WTC11 (cell line): Measurements from ENCODE around the gene PHOX2B. TPM values are rescaled to one million over a fixed set of nuclear protein-coding genes. Genes with fewer than 3 reads are reported as not detected.

Experiments
- ATAC-seq: fragments of 200-7000 bp; cut with Tn5 transposase; 2 replicates; pipeline ENCODE4 v1.10.0; 2021; ENCODE audit warnings: mild to moderate bottlenecking, moderate library complexity
- CTCF ChIA-PET: fragments of 300-600 bp; sonication (Branson Sonifier 250); formaldehyde crosslinking; loops from one replicate; lab custom pipeline; 2021; ENCODE audit warnings: antibody characterized with exemption; lab: Charles Lee
- POLR2A ChIA-PET: fragments of 350-600 bp; sonication (Branson Sonifier 250); formaldehyde crosslinking; loops from one replicate; lab custom pipeline; 2021; ENCODE audit warnings: antibody characterized with exemption; lab: Charles Lee
- DNase-seq: peaks from one replicate; pipeline ENCODE4 v3.0.0; 2021; ENCODE audit warnings: low spot score
- H3K27ac Mint-ChIP-seq: 2 replicates; pipeline ENCODE4 v1.8.0; 2021; ENCODE audit warnings: mixed read lengths
- H3K27me3 Mint-ChIP-seq: 2 replicates; pipeline ENCODE4 v1.8.0; 2021; ENCODE audit warnings: low read depth, mild to moderate bottlenecking, moderate library complexity, mixed read lengths
- H3K36me3 Mint-ChIP-seq: 2 replicates; pipeline ENCODE4 v1.8.0; 2021; ENCODE audit warnings: mixed read lengths
- H3K4me1 Mint-ChIP-seq: 2 replicates; pipeline ENCODE4 v1.8.0; 2022; ENCODE audit warnings: mixed read lengths
- H3K4me3 Mint-ChIP-seq: 2 replicates; pipeline ENCODE4 v1.8.0; 2021; ENCODE audit warnings: mild to moderate bottlenecking, moderate library complexity, mixed read lengths
- H3K9me3 Mint-ChIP-seq: 2 replicates; pipeline ENCODE4 v1.8.0; 2021; ENCODE audit warnings: mixed read lengths
- CREM ChIP-seq: sonication (generic); formaldehyde crosslinking; IDR thresholded peaks from 2 replicates; pipeline ENCODE4 v1.8.1; 2022; ENCODE audit warnings: mild to moderate bottlenecking, missing genetic modification reagents, moderate library complexity
- ERG ChIP-seq: fragments of 250-450 bp; sonication (Bioruptor Pico); IDR thresholded peaks from 2 replicates; pipeline ENCODE4 v1.8.0; 2021; ENCODE audit warnings: mild to moderate bottlenecking
- FOXK1 ChIP-seq: sonication (generic); formaldehyde crosslinking; IDR thresholded peaks from 2 replicates; pipeline ENCODE4 v1.8.0; 2022; ENCODE audit warnings: mild to moderate bottlenecking, moderate library complexity, missing genetic modification reagents
- FOXP4 ChIP-seq: sonication (generic); formaldehyde crosslinking; IDR thresholded peaks from 2 replicates; pipeline ENCODE4 v1.8.0; 2022; ENCODE audit warnings: mild to moderate bottlenecking, missing genetic modification reagents
- HMGXB4 ChIP-seq: sonication (generic); formaldehyde crosslinking; IDR thresholded peaks from 2 replicates; pipeline ENCODE4 v1.8.1; 2023; ENCODE audit warnings: mild to moderate bottlenecking, moderate library complexity, missing genetic modification reagents
- IRF1 ChIP-seq: sonication (generic); formaldehyde crosslinking; IDR thresholded peaks from 2 replicates; pipeline ENCODE4 v1.8.0; 2023; ENCODE audit warnings: missing genetic modification reagents
- IRF2 ChIP-seq: sonication (generic); formaldehyde crosslinking; IDR thresholded peaks from 2 replicates; pipeline ENCODE4 v1.8.0; 2022; ENCODE audit warnings: low read depth, missing genetic modification reagents, borderline replicate concordance
- NFATC4 ChIP-seq: fragments of 250-450 bp; sonication (Bioruptor Pico); IDR thresholded peaks from 2 replicates; pipeline ENCODE4 v1.9.0; 2021; ENCODE audit warnings: mild to moderate bottlenecking
- NFE2L1 ChIP-seq: sonication (generic); formaldehyde crosslinking; IDR thresholded peaks from 2 replicates; pipeline ENCODE4 v1.8.1; 2023; ENCODE audit warnings: missing genetic modification reagents
- RELA ChIP-seq: sonication (generic); formaldehyde crosslinking; IDR thresholded peaks from 2 replicates; pipeline ENCODE4 v1.8.1; 2022; ENCODE audit warnings: missing genetic modification reagents, mild to moderate bottlenecking, borderline replicate concordance
- RORB ChIP-seq: fragments of 250-450 bp; sonication (Bioruptor Pico); IDR thresholded peaks from 2 replicates; pipeline ENCODE4 v1.9.0; 2021; ENCODE audit warnings: mild to moderate bottlenecking
- TP53 ChIP-seq: sonication (generic); formaldehyde crosslinking; IDR thresholded peaks from 2 replicates; pipeline ENCODE4 v1.8.1; 2023; ENCODE audit warnings: mild to moderate bottlenecking, missing genetic modification reagents
- ZNF138 ChIP-seq: sonication (generic); formaldehyde crosslinking; conservative IDR thresholded peaks from 2 replicates; pipeline ENCODE4 v1.8.1; 2022; ENCODE audit warnings: mild to moderate bottlenecking, moderate library complexity, missing genetic modification reagents
- ZNF232 ChIP-seq: sonication (generic); formaldehyde crosslinking; IDR thresholded peaks from 2 replicates; pipeline ENCODE4 v1.8.0; 2022; ENCODE audit warnings: mild to moderate bottlenecking, missing genetic modification reagents
- total RNA-seq: library from RNA; stranded (reverse); gene quantifications from 3 replicates; pipeline ENCODE4 v1.2.3, GENCODE V29; 2021
- TF ChIP-seq, protein P1 (sequence below): sonication (generic); formaldehyde crosslinking; IDR thresholded peaks from 2 replicates; pipeline ENCODE4 v1.8.0; 2022; ENCODE audit warnings: missing genetic modification reagents
- TF ChIP-seq, protein P2 (sequence below): sonication (generic); formaldehyde crosslinking; IDR thresholded peaks from 2 replicates; pipeline ENCODE4 v1.8.1; 2022; ENCODE audit warnings: mild to moderate bottlenecking, missing genetic modification reagents, moderate library complexity, borderline replicate concordance

Gene PHOX2B
- total RNA-seq, 1 experiment from 2014 or later = not detected

- no peak overlapping the region for H3K4me3 Mint-ChIP-seq
- DNase-seq (no peak), ATAC-seq (no peak)
- H3K36me3 Mint-ChIP-seq = no peaks in the 10 kb centered on the region
- POLR2A ChIA-PET = no interaction called here
- H3K9me3 Mint-ChIP-seq = peaks cover 4% of the 10 kb centered on the region
- no peak for TF ChIP-seq ZNF232 (CRISPR knock-in tag)
- no peak for TF ChIP-seq TP53 (CRISPR knock-in tag)
- TF ChIP-seq IRF2 = no peak
- no peak for TF ChIP-seq CREM (CRISPR knock-in tag)
- TF ChIP-seq HMGXB4 (CRISPR knock-in tag) = no peak
- TF ChIP-seq, all 79 proteins: peak for 0
- CTCF ChIA-PET = no interaction called here
- Mint-ChIP-seq H3K27me3 (peaks cover 5% of the 10 kb centered on the region; the same call in 1 of the 2 replicates), H3K4me1 (no peaks in the 10 kb centered on the region), H3K27ac (no peak overlapping the region)
Observed at GRCh38 chr4:41785665-41786064, 37.1 kb upstream of the PHOX2B start.

GRCh38 chr4:41784191-41784979, 35.9 kb upstream of the PHOX2B start:
- no peaks in the 10 kb centered on the region for H3K4me1 Mint-ChIP-seq

DNA sequence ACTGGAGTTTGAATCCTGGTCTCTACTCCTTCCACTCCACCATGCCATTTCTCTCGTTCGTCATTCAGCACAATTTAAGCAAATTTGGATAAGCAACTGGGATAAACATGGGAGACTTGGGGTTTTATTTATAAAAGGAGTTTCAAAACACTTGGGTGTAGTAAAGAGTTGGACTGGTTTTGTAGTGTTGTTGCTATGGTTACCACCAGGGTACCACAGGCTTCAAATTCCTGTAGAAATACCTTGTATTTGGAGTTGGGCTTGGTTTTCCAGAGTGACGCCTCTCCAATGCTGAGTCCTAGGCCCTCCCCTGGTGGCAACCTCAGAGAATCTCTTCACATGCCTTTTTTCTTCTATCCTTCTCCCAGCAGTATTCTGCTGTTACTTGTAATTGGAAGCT, 27.9 kb upstream of the PHOX2B start:
- no peaks in the 10 kb centered on the region for H3K9me3 Mint-ChIP-seq
- peaks cover 5% of the 10 kb centered on the region; the same call in 1 of the 2 replicates for H3K27me3 Mint-ChIP-seq

More at GRCh38 chr4:41784191-41784979, 35.9 kb upstream of the PHOX2B start:
- ChIA-PET CTCF (no interaction called here), POLR2A (no interaction called here)
- Mint-ChIP-seq H3K36me3 (no peaks in the 10 kb centered on the region), H3K27ac (no peak overlapping the region), H3K4me3 (no peak overlapping the region), H3K27me3 (0 out of 2 replicates have a peak, but pooled peaks cover 3% of the 10 kb centered on the region), H3K9me3 (no peaks in the 10 kb centered on the region)
- no peak for DNase-seq
- ATAC-seq = no peak
- TF ChIP-seq FOXK1 (CRISPR knock-in tag) = no peak
- no peak for TF ChIP-seq IRF1 (CRISPR knock-in tag)
- no peak for TF ChIP-seq ZNF138

GRCh38 chr4:41763729-41764128, 15.2 kb upstream of the PHOX2B start:
- DNase-seq = no peak
- TF ChIP-seq, protein P1, sequence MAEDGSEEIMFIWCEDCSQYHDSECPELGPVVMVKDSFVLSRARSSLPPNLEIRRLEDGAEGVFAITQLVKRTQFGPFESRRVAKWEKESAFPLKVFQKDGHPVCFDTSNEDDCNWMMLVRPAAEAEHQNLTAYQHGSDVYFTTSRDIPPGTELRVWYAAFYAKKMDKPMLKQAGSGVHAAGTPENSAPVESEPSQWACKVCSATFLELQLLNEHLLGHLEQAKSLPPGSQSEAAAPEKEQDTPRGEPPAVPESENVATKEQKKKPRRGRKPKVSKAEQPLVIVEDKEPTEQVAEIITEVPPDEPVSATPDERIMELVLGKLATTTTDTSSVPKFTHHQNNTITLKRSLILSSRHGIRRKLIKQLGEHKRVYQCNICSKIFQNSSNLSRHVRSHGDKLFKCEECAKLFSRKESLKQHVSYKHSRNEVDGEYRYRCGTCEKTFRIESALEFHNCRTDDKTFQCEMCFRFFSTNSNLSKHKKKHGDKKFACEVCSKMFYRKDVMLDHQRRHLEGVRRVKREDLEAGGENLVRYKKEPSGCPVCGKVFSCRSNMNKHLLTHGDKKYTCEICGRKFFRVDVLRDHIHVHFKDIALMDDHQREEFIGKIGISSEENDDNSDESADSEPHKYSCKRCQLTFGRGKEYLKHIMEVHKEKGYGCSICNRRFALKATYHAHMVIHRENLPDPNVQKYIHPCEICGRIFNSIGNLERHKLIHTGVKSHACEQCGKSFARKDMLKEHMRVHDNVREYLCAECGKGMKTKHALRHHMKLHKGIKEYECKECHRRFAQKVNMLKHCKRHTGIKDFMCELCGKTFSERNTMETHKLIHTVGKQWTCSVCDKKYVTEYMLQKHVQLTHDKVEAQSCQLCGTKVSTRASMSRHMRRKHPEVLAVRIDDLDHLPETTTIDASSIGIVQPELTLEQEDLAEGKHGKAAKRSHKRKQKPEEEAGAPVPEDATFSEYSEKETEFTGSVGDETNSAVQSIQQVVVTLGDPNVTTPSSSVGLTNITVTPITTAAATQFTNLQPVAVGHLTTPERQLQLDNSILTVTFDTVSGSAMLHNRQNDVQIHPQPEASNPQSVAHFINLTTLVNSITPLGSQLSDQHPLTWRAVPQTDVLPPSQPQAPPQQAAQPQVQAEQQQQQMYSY (CRISPR knock-in tag) = no peak
- no peak for TF ChIP-seq RELA
- TF ChIP-seq NFE2L1 (CRISPR knock-in tag) = no peak
- no peak for TF ChIP-seq ZNF232 (CRISPR knock-in tag)
- TF ChIP-seq FOXP4 (CRISPR knock-in tag) = no peak
- no peak for TF ChIP-seq RORB (CRISPR knock-in tag)
- TF ChIP-seq ERG (CRISPR knock-in tag) = no peak

More for the DNA sequence above, 27.9 kb upstream of the PHOX2B start:
- Mint-ChIP-seq H3K36me3 (no peaks in the 10 kb centered on the region), H3K4me1 (peaks cover 1% of the 10 kb centered on the region)
- TF ChIP-seq, protein P2, sequence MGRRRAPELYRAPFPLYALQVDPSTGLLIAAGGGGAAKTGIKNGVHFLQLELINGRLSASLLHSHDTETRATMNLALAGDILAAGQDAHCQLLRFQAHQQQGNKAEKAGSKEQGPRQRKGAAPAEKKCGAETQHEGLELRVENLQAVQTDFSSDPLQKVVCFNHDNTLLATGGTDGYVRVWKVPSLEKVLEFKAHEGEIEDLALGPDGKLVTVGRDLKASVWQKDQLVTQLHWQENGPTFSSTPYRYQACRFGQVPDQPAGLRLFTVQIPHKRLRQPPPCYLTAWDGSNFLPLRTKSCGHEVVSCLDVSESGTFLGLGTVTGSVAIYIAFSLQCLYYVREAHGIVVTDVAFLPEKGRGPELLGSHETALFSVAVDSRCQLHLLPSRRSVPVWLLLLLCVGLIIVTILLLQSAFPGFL (CRISPR knock-in tag) = no peak
- no peak for TF ChIP-seq NFATC4 (CRISPR knock-in tag)
- TF ChIP-seq, all 79 proteins: peak for 0
- ChIA-PET CTCF (no interaction called here), POLR2A (no interaction called here)
- no peak overlapping the region for H3K4me3 Mint-ChIP-seq
- no peak overlapping the region for H3K27ac Mint-ChIP-seq
- ATAC-seq (no peak), DNase-seq (no peak)

More at GRCh38 chr4:41763729-41764128, 15.2 kb upstream of the PHOX2B start:
- H3K36me3 Mint-ChIP-seq = no peaks in the 10 kb centered on the region
- H3K4me1 Mint-ChIP-seq = no peaks in the 10 kb centered on the region
- H3K4me3 Mint-ChIP-seq = no peak overlapping the region
- H3K27ac Mint-ChIP-seq = no peak overlapping the region
- ChIA-PET POLR2A (no interaction called here), CTCF (interaction anchor here (1.5 kb wide), 1 partner anchor 12 kb away, joined by 4 read pairs; no protein-coding TSS in a partner anchor)
- peaks cover 44% of the 10 kb centered on the region for H3K27me3 Mint-ChIP-seq
- H3K9me3 Mint-ChIP-seq = no peaks in the 10 kb centered on the region
- no peak for ATAC-seq
